ENCODE data around the gene TNNT3.

- TF ChIP-seq GLIS3 (CRISPR knock-in tag; IDR thresholded peaks at IDR 0.05): no peak
- TF ChIP-seq BACH2 (CRISPR knock-in tag; IDR thresholded peaks at IDR 0.05; ENCODE audit: borderline replicate concordance): no peak
- no peak for TF ChIP-seq RARB (CRISPR knock-in tag; IDR thresholded peaks at IDR 0.05)
- no peak for TF ChIP-seq PATZ1 (CRISPR knock-in tag; IDR thresholded peaks at IDR 0.05; ENCODE audit: borderline replicate concordance)
- no peak for TF ChIP-seq ZFP3 (CRISPR knock-in tag; IDR thresholded peaks at IDR 0.05)
- TF ChIP-seq, protein P1, sequence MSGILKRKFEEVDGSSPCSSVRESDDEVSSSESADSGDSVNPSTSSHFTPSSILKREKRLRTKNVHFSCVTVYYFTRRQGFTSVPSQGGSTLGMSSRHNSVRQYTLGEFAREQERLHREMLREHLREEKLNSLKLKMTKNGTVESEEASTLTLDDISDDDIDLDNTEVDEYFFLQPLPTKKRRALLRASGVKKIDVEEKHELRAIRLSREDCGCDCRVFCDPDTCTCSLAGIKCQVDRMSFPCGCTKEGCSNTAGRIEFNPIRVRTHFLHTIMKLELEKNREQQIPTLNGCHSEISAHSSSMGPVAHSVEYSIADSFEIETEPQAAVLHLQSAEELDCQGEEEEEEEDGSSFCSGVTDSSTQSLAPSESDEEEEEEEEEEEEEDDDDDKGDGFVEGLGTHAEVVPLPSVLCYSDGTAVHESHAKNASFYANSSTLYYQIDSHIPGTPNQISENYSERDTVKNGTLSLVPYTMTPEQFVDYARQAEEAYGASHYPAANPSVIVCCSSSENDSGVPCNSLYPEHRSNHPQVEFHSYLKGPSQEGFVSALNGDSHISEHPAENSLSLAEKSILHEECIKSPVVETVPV (CRISPR knock-in tag; IDR thresholded peaks at IDR 0.05): no peak
Observed at GRCh38 chr11:1870326-1870696, 49.2 kb upstream of the TNNT3 start.

Measured in SK-N-SH treated with all-trans-retinoic acid at 6 μM for 48 hours (cell line).